Naive thymus-derived CD8-positive, alpha-beta T cell (primary cell): ENCODE results near the gene CHST4. TPM values are rescaled to one million over a fixed set of nuclear protein-coding genes. Genes with fewer than 3 reads are reported as not detected.
A peak's percentile ranks its signal among the peaks of the same experiment; 100 is the strongest.

Experiments
- ATAC-seq, 2 donors: fragments of 150-1000 bp; cut with Tn5 transposase in 1 of 2; sonication (Bioruptor Pico), chemical (Tn5 transposase) in 1 of 2; 1 replicate in 1 of 2; 2 replicates in 1 of 2; pipeline ENCODE4 v1.10.0; 2021; ENCODE audit warnings: mild to moderate bottlenecking in 2 of 2, moderate library complexity in 2 of 2
- POLR2A ChIA-PET: fragments of 350-600 bp; sonication (Branson Sonifier 250); formaldehyde crosslinking; loops from one replicate; lab custom pipeline; 2021; ENCODE audit warnings: antibody characterized with exemption; lab: Charles Lee
- DNase-seq, 10 donors: peaks; one replicate each; pipeline versions ENCODE4 v3.0.0 to v3.0.0-alpha.2; 2020 to 2022
- H3K27ac Mint-ChIP-seq, 10 donors: one replicate each; pipeline ENCODE4 v1.8.0; 2020 to 2022; ENCODE audit warnings: mild to moderate bottlenecking in 10 of 10, mixed read lengths in 10 of 10, moderate library complexity in 4 of 10, inconsistent platforms in 1 of 10
- H3K27me3 Mint-ChIP-seq, 5 donors: one replicate each; pipeline ENCODE4 v1.8.0; 2021 to 2022; ENCODE audit warnings: mixed read lengths in 5 of 5
- H3K36me3 Mint-ChIP-seq, 3 donors: one replicate each; pipeline ENCODE4 v1.8.0; 2020 to 2022; ENCODE audit warnings: mixed read lengths in 3 of 3, mild to moderate bottlenecking in 2 of 3, inconsistent platforms in 1 of 3
- H3K4me1 Mint-ChIP-seq, 4 donors: one replicate each; pipeline ENCODE4 v1.8.0; 2021 to 2022; ENCODE audit warnings: mixed read lengths in 4 of 4
- H3K4me3 Mint-ChIP-seq, 10 donors: one replicate each; pipeline ENCODE4 v1.8.0; 2020 to 2022; ENCODE audit warnings: mild to moderate bottlenecking in 10 of 10, mixed read lengths in 10 of 10, moderate library complexity in 6 of 10, inconsistent platforms in 1 of 10
- H3K9me3 Mint-ChIP-seq, 9 donors: one replicate each; pipeline ENCODE4 v1.8.0; 2020 to 2022; ENCODE audit warnings: mixed read lengths in 9 of 9, mild to moderate bottlenecking in 3 of 9, inconsistent platforms in 1 of 9, moderate library complexity in 1 of 9
- polyA plus RNA-seq, 3 donors: library from polyadenylated mRNA; unstranded; fragments of 300-500 nt; fragmentation: Illumina TruSeq; gene quantifications; one replicate each; pipeline ENCODE4 v1.2.3, GENCODE V29; 2021
- total RNA-seq, 8 experiments: library from RNA in 2 of 8; stranded (reverse) in 2 of 8; gene quantifications; one replicate each; pipeline ENCODE4 v1.2.3 and lab custom pipeline; 2021 to 2026

Gene CHST4
- not detected for total RNA-seq
- not detected for polyA plus RNA-seq
- 0 to 0.06 (median 0) reads per million in 6 experiments for total RNA-seq (lab: John Stamatoyannopoulos, UW)

- Mint-ChIP-seq H3K4me3 (no peak within 1 kb of the TSS), H3K27ac (peak within 1 kb of the TSS in 1 of 10 donors; percentile 11), H3K4me1 (peaks cover 0 to 3% (median 0%) of the 10 kb centered on the region in 4 donors), H3K36me3 (no peaks in the 10 kb centered on the region), H3K27me3 (peaks cover 4 to 25% (median 20%) of the 10 kb centered on the region in 5 donors), H3K9me3 (no peaks in the 10 kb centered on the region)
- POLR2A ChIA-PET = interaction anchor here (0.6 kb wide), 1 partner anchor 178 kb away, joined by 4 read pairs; no protein-coding TSS in a partner anchor
- ATAC-seq (no peak), DNase-seq (no peak)
These were observed at the start of gene CHST4 for GRCh38 chr16:71526111-71526631. CHST4 (plus strand) TSS chr16:71526426; CDS start chr16:71536678, 10,252 bp downstream.

GRCh38 chr16:71476457-71477124, 49.6 kb upstream of the CHST4 start:
- DNase-seq = no peak
- Mint-ChIP-seq H3K27me3 (no peaks in the 10 kb centered on the region), H3K4me3 (no peak overlapping the region), H3K27ac (no peak overlapping the region), H3K36me3 (peaks cover 12 to 51% (median 46%) of the 10 kb centered on the region in 3 donors), H3K9me3 (no peaks in the 10 kb centered on the region), H3K4me1 (peaks cover 0 to 9% (median under 1%) of the 10 kb centered on the region in 4 donors)
- no peak for ATAC-seq
- POLR2A ChIA-PET = no interaction called here

- Mint-ChIP-seq H3K4me3 (no peak overlapping the region), H3K4me1 (peaks cover 9 to 17% (median 15%) of the 10 kb centered on the region in 4 donors), H3K36me3 (peaks cover 12 to 43% (median 38%) of the 10 kb centered on the region in 3 donors), H3K27me3 (no peaks in the 10 kb centered on the region), H3K9me3 (no peaks in the 10 kb centered on the region), H3K27ac (peak overlapping the region in 2 of 10 donors; percentile 79)
- ATAC-seq = no peak
- no peak for DNase-seq
- POLR2A ChIA-PET = no interaction called here
These were observed 46.8 kb upstream of the CHST4 start for GRCh38 chr16:71479420-71479819.

GRCh38 chr16:71480956-71481355, 45.3 kb upstream of the CHST4 start:
- Mint-ChIP-seq H3K36me3 (peaks cover 12 to 28% (median 24%) of the 10 kb centered on the region in 3 donors), H3K27ac (peak overlapping the region in 3 of 10 donors; percentile 15 to 36 (median 35)), H3K9me3 (no peaks in the 10 kb centered on the region), H3K27me3 (no peaks in the 10 kb centered on the region), H3K4me1 (peaks cover 16 to 21% (median 20%) of the 10 kb centered on the region in 4 donors), H3K4me3 (no peak overlapping the region)
- no peak for DNase-seq
- no peak for ATAC-seq
- POLR2A ChIA-PET = interaction anchor here (2.2 kb wide), 1 partner anchor 18 kb away, joined by 8 read pairs; the partner anchor contains the start of gene ZNF23

GRCh38 chr16:71482569-71482968, 43.7 kb upstream of the CHST4 start:
- POLR2A ChIA-PET = interaction anchor here (2.2 kb wide), 1 partner anchor 20 kb away, joined by 8 read pairs; the partner anchor contains the start of gene ZNF23
- Mint-ChIP-seq H3K4me3 (peak overlapping the region in 2 of 10 donors; percentile 25 to 46), H3K36me3 (peaks cover 3 to 13% (median 13%) of the 10 kb centered on the region in 3 donors), H3K4me1 (peaks cover 16 to 21% (median 20%) of the 10 kb centered on the region in 4 donors), H3K27me3 (no peaks in the 10 kb centered on the region), H3K27ac (peak overlapping the region in 8 of 10 donors; percentile 40 to 97 (median 64)), H3K9me3 (no peaks in the 10 kb centered on the region)
- no peak for ATAC-seq
- DNase-seq = no peak

GRCh38 chr16:71484006-71484893, 42.0 kb upstream of the CHST4 start:
- Mint-ChIP-seq H3K4me1 (peaks cover 16 to 21% (median 20%) of the 10 kb centered on the region in 4 donors), H3K27me3 (peaks cover 0 to 4% (median 0%) of the 10 kb centered on the region in 5 donors), H3K9me3 (no peaks in the 10 kb centered on the region), H3K27ac (peak overlapping the region; percentile 89 to 98 (median 96)), H3K4me3 (peak overlapping the region; percentile 86 to 93 (median 92)), H3K36me3 (peaks cover 0 to 3% (median 0%) of the 10 kb centered on the region in 3 donors)
- ATAC-seq = peak; percentile 82 to 88
- POLR2A ChIA-PET = interaction anchor here (0.9 to 2.1 kb wide), 2 partner anchors 23 to 81 kb away, joined by 7 to 30 read pairs; partner anchors contain the start of gene ZNF23
- peak; percentile 61 to 91 (median 86) for DNase-seq

GRCh38 chr16:71489122-71489521, 37.1 kb upstream of the CHST4 start, which contains the start of gene ZNF19:
ZNF19 (minus strand) TSS chr16:71489324; CDS start chr16:71482114, 7,210 bp downstream.
- peaks cover 5 to 7% (median 6%) of the 10 kb centered on the region in 4 donors for H3K4me1 Mint-ChIP-seq
- H3K4me3 Mint-ChIP-seq = no peak within 1 kb of the TSS
- H3K27ac Mint-ChIP-seq = peak within 1 kb of the TSS in 1 of 10 donors; percentile 62
- ATAC-seq (no peak), DNase-seq (no peak)
- no peaks in the 10 kb centered on the region for H3K9me3 Mint-ChIP-seq
- H3K27me3 Mint-ChIP-seq = peaks cover 0 to 7% (median 2%) of the 10 kb centered on the region in 5 donors
- no peaks in the 10 kb centered on the region for H3K36me3 Mint-ChIP-seq
- POLR2A ChIA-PET = no interaction called here

GRCh38 chr16:71490361-71490760, 35.9 kb upstream of the CHST4 start:
- Mint-ChIP-seq H3K4me1 (no peaks in the 10 kb centered on the region), H3K4me3 (no peak overlapping the region)
- no peak for ATAC-seq

GRCh38 chr16:71491054-71491453, 35.2 kb upstream of the CHST4 start:
- POLR2A ChIA-PET = interaction anchor here (0.5 kb wide), 1 partner anchor 344 kb away, joined by 3 read pairs; no protein-coding TSS in a partner anchor
- no peak overlapping the region for H3K4me3 Mint-ChIP-seq
- ATAC-seq = no peak
- H3K27me3 Mint-ChIP-seq = peaks cover 0 to 10% (median 2%) of the 10 kb centered on the region in 5 donors
- no peaks in the 10 kb centered on the region for H3K9me3 Mint-ChIP-seq
- no peaks in the 10 kb centered on the region for H3K36me3 Mint-ChIP-seq
- DNase-seq = no peak
- H3K4me1 Mint-ChIP-seq = no peaks in the 10 kb centered on the region
- H3K27ac Mint-ChIP-seq = no peak overlapping the region

More at GRCh38 chr16:71490361-71490760, 35.9 kb upstream of the CHST4 start:
- POLR2A ChIA-PET = no interaction called here
- Mint-ChIP-seq H3K27ac (no peak overlapping the region), H3K27me3 (peaks cover 0 to 7% (median 2%) of the 10 kb centered on the region in 5 donors), H3K9me3 (no peaks in the 10 kb centered on the region), H3K36me3 (no peaks in the 10 kb centered on the region)
- no peak for DNase-seq

- Mint-ChIP-seq H3K27ac (peak overlapping the region in 1 of 10 donors; percentile 20), H3K27me3 (peaks cover 0 to 10% (median 2%) of the 10 kb centered on the region in 5 donors), H3K4me3 (no peak overlapping the region), H3K36me3 (no peaks in the 10 kb centered on the region), H3K4me1 (no peaks in the 10 kb centered on the region), H3K9me3 (no peaks in the 10 kb centered on the region)
- no peak for ATAC-seq
- POLR2A ChIA-PET = interaction anchor here (0.5 kb wide), 1 partner anchor 63 kb away, joined by 3 read pairs; no protein-coding TSS in a partner anchor
- DNase-seq = no peak
These were observed 33.4 kb upstream of the CHST4 start for GRCh38 chr16:71492786-71493185.

GRCh38 chr16:71493213-71493612, 33.0 kb upstream of the CHST4 start:
- POLR2A ChIA-PET = interaction anchor here (0.5 kb wide), 1 partner anchor 64 kb away, joined by 3 read pairs; no protein-coding TSS in a partner anchor
- H3K4me3 Mint-ChIP-seq = no peak overlapping the region
- no peaks in the 10 kb centered on the region for H3K4me1 Mint-ChIP-seq

GRCh38 chr16:71498031-71498430, 28.2 kb upstream of the CHST4 start:
- DNase-seq (no peak), ATAC-seq (no peak)
- Mint-ChIP-seq H3K4me1 (no peaks in the 10 kb centered on the region), H3K27me3 (peaks cover 0 to 9% (median 5%) of the 10 kb centered on the region in 5 donors), H3K4me3 (no peak overlapping the region), H3K27ac (no peak overlapping the region), H3K9me3 (no peaks in the 10 kb centered on the region), H3K36me3 (peaks cover 0 to 1% (median 0%) of the 10 kb centered on the region in 3 donors)
- POLR2A ChIA-PET = no interaction called here

More at GRCh38 chr16:71493213-71493612, 33.0 kb upstream of the CHST4 start:
- Mint-ChIP-seq H3K27me3 (peaks cover 0 to 10% (median 2%) of the 10 kb centered on the region in 5 donors), H3K27ac (no peak overlapping the region), H3K9me3 (no peaks in the 10 kb centered on the region), H3K36me3 (no peaks in the 10 kb centered on the region)
- DNase-seq = no peak
- no peak for ATAC-seq
